GM19397 (cell line): Measurements from ENCODE around the gene ZNF888.
"Not testable (repeated sequence)": the region's sequence is repeated elsewhere in the genome, so short reads cannot be mapped to it uniquely, and the experiment has no call there.

Source experiments
- ATAC-seq: cut with Tn5 transposase; IDR thresholded peaks from one replicate; pipeline ENCODE4 v1.9.1; 2021; ENCODE audit warnings: mild to moderate bottlenecking, moderate library complexity; ENCODE audit not compliant: unreplicated experiment

ZNF888 gene

DNA sequence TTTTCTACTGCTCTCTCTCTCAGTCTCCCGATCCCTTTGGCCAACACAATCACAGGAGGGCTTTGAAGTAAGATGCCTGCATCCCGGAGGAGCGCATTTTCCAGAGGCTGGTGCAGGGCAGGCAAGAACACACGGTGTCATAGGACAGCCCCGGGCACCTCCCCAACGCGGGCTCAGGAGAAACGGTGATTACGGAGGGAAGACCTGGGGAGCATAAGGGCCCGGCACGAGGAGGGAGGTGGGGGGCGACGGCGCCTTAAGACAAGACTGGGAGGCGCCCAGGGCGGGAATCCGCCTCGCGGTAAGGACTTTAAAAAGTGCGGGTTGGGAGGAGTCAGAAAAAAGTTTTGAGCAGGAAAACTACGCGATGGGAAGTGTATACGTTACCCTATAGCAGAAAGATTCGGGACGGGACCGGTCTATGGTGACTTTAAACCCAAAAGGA lies 18.7 kb upstream of the ZNF888 start:
- peak; percentile 15 for ATAC-seq

- not testable (repeated sequence) for ATAC-seq
Measured at GRCh38 chr19:52941523-52941922, 18.3 kb upstream of the ZNF888 start.

GRCh38 chr19:52940905-52941304 lies 17.7 kb upstream of the ZNF888 start:
- ATAC-seq: not testable (repeated sequence)

- no peak for ATAC-seq
Measured at GRCh38 chr19:52938761-52939160, 15.5 kb upstream of the ZNF888 start.

- no peak for ATAC-seq
Measured at GRCh38 chr19:52936954-52937325, 13.7 kb upstream of the ZNF888 start.

DNA sequence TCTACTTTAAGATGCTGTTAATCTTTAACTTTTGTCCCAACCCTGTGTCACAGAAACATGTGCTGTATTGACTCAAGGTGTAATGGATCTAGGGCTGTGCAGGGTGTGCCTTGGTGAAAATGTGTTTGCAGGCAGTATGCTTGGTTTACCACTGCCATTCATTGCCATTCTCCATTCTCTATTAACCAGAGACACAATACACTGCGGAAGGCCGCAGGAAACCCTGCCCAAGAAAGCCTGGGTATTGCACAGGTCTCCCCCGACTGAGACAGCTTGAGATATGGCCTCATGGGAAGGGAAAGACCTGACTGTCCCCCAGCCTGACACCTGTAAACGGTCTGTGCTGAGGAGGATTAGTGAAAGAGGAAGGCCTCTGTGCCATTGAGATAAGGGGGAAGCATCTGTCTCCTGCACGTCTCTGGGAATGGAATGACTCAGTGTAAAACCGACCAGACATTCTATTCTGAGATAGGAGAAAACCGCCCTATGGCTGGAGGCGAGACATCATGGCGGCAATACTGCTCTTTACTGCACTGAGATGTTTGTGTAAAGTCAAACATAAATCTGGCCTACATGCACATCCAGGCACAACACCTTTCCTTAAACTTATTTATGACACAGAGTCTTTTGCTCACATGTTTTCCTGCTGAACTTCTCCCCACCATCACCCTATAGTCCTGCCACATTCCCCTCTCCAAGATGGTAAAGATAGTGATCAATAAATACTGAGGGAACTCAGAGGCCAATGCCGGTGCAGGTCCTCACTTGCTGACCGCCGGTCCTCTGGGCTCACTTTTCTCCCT lies 13.1 kb upstream of the ZNF888 start:
- ATAC-seq: no peak

DNA sequence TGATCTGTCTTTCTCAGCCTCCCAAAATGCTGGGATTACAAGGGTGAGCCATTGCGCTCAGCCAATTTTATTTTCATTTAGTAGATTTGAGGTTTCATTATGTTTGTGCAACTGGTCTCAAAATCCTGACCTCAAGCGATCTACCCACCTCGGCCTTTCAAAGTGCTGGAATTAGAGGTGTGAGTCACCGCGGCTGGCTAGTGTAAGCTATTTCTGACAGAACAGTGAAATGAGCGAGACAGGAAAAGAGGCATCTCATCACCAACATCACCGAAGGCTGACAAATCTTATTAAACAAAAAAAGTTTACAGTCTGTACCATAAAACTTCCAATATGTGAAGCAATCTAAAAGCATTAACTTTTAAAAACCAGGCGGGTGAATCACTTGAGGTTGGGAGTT lies 12.2 kb upstream of the ZNF888 start:
- no peak for ATAC-seq

DNA sequence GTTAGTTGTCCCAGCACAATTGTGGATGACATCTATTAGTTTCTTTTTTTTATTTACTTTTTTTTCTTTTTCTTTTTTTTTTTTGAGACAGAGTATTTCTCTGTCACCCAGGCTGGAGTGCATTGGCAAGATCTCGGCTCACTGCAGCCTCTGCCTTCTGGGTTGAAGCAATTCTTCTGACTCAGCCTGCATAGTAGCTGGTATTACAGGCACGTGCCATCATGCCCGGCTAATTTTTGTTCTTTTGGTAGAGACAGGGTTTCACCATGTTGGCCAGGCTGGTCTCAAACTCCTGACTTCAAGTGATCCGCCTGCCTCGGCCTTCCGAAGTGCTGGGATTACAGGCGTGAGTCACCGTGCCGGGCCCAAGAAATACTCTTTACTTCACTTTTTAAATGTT lies 1.4 kb upstream of the ZNF888 start:
- not testable (repeated sequence) for ATAC-seq

- no peak for ATAC-seq
Measured at GRCh38 chr19:52923778-52924593, 758 bp upstream of the ZNF888 start.

DNA sequence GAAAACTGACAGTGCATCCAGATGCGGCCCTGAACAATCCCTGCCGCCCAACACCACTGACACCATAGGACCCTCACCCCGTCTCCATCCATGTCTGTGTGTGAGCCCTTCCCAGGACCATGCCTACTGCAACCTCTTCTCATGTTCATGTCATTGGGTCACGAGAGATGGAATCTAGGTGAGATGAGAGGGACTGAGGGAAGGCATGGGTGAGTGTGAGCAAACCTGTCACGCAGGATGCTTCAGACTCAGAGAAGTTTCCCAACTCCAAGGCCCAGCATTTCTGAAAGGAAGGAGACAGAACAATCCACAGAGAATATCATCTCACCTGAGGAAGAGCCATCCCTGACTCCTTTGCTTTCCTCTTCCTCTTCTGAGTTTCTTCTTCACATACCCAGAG lies 5.7 kb downstream of the ZNF888 start:
- ATAC-seq: no peak

GRCh38 chr19:52910648-52911047 lies 12.6 kb downstream of the ZNF888 start:
- ATAC-seq: no peak

- not testable (repeated sequence) for ATAC-seq
Measured at GRCh38 chr19:52904052-52904780, 19.0 kb downstream of the ZNF888 start.

GRCh38 chr19:52901842-52902241 lies 21.4 kb downstream of the ZNF888 start:
- ATAC-seq: no peak

DNA sequence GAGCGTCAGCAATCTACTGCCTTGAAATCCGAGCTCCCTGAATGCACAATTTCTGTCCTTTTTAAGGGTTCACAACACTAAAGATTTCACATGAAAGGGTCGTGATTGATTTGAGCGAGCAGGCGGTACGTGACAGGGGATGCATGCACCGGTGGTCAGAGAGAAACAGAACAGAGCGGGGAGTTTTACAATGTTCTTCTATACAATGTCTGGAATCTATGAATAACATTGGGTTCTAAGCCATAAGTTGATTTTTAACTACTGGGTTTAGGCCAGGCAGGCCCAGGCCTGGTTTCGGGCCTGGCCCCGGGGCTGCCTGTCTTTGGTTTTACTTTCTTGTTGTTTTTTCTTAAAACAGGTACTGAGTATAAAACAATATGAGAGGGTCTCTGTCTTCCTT lies 24.6 kb downstream of the ZNF888 start:
- ATAC-seq: not testable (repeated sequence)

DNA sequence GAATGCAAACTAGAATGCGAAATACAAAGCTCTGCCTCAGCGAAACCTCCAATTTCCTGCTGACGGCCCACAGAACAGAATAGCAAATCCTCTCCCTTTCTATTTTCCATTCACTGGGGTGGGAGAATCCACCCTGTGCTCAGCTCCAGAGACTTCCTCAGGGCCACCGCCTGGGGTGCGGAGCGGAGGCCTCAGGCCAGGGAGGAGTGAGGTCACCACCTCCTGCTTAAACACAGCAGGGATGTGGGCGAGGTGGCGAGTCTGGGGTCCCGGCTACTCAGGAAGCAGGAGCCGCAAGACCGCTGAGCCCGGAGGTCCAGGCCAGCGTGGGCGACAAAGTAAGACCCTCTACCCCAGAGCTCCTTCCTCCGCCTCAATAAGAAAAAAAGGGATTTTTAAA lies 25.1 kb downstream of the ZNF888 start:
- ATAC-seq: no peak

DNA sequence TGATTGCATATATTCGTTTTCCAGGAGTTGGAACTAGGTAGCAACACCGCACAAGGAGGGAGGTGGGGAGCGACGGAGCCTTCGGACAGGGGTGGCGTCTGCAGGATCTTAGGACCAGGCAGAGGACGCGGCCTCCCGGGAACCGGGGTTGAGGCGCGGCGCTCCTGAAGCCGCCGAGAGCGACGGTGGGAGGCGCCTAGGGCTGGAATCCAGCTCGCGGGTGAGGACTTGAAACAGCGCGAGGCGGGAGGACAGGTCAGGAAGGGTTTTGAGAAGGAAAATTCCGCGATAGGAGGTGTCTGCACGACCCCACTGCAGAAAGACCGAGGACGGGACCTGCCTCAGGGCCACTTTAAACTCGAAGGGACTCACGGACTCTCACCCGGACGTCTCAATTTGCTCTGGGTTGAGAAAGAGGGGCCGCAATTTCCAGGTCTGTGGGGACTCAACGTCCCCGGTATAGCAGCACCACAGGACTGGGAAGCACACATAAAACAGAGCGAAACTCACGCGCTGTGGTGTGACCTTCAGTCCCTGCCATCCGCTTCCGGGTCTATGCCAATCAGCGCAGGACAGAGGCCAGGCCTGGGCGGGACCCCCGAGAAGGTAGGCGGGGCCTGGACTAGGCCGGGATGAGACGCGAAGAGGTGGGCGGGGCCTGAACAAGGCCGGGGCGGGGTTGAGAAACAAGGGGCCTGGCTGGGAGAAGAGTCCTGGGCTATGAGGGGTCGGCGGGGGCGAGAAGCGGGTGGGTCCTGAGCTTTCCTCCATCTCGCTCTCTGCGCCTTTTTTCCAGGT lies 25.9 kb downstream of the ZNF888 start, which contains the start of gene ZNF320:
ZNF320 (minus strand) TSS at position 498 of the 798 bp plus-strand sequence. CDS start 7,380 bp downstream, outside the sequence.
- ATAC-seq: peak; percentile 99

- no peak for ATAC-seq
Measured at GRCh38 chr19:52896431-52897137, 26.6 kb downstream of the ZNF888 start.

DNA sequence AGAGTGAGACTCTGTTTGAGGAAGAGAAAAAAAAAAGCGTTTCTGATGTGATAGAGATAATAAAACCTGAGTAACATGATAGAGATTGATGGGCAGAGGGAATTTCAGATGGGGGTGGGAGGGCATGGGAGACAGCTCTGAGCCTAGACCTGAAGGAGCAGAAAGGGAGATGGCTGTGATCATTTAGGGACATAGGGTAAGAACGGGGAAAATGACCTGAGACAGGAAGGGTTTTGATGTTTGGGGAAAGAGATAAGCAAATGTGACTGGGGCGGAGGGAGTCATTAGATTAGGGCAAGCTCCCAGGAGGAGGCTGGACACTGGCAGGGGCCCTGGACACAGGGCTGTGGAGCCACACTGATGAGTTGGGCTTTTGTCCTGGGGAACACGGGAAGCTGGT lies 31.9 kb downstream of the ZNF888 start:
- no peak for ATAC-seq

- ATAC-seq: no peak
Measured at GRCh38 chr19:52889931-52890330, 33.3 kb downstream of the ZNF888 start.

GRCh38 chr19:52889076-52889475 lies 34.2 kb downstream of the ZNF888 start:
- no peak for ATAC-seq
